Stimulated activated CD4-positive, alpha-beta T cell treated with anti-CD3 and anti-CD28 coated beads, Interleukin-1b, Interleukin-23, amount 100 ng/mL, for 4 hours (primary cell): ENCODE results near the gene ZNF282.
"Not testable (repeated sequence)": the region's sequence is repeated elsewhere in the genome, so short reads cannot be mapped to it uniquely, and the experiment has no call there.

Experiments
- DNase-seq, 2 donors: peaks; one replicate each; pipeline ENCODE4 v3.0.0-alpha.2; 2020; ENCODE audit warnings: low read depth in 2 of 2

Gene ZNF282

GRCh38 chr7:149256568-149256967 is 61.2 kb downstream of the ZNF282 start:
- DNase-seq: no peak

- DNase-seq: no peak
These were observed 61.8 kb downstream of the ZNF282 start for GRCh38 chr7:149257146-149257545.

DNA sequence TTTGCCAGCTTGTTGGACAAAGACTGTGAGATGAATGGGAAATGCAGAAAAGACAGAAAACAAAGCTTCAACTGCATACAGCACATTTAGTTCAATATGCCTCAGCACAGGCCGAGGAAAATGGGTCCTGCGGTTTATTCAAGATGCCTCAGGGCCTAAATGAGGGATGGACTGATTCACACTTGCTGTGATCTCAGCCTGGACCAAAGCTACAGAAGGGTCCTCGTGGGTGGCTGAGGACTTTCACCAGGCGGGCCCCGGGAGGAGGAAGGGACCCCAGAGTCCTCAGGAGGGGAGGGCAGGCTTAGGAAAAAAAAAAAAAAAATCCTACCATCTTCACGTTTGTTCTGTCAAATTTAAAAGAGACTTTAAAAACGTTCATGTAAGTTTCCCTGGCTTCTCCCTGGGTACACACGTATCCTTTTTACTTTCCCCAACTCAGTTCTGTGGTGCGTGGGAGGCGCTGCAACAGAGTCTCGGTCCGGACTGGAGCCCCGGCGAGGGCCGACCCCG is 66.0 kb downstream of the ZNF282 start:
- no peak for DNase-seq

GRCh38 chr7:149261829-149262617 is 66.7 kb downstream of the ZNF282 start, which contains the start of gene ZNF783:
ZNF783 (plus strand) TSS chr7:149262196; CDS start chr7:149262334, 138 bp downstream.
- DNase-seq: peak; percentile 80

DNA sequence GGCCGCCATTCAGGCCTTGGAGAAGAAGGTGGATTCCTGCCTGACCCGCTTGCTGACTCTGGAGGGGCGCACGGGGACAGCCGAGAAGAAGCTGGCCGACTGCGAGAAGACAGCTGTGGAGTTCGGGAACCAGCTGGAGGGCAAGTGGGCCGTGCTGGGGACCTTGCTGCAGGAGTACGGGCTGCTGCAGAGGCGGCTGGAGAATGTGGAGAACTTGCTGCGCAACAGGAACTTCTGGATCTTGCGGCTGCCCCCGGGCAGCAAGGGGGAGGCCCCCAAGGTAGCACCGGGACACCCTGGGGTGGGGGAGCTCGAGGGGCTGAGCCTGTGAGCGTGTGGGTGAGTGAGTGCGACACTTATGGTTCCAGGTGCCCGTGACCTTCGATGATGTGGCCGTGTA is 71.1 kb downstream of the ZNF282 start:
- no peak for DNase-seq

DNA sequence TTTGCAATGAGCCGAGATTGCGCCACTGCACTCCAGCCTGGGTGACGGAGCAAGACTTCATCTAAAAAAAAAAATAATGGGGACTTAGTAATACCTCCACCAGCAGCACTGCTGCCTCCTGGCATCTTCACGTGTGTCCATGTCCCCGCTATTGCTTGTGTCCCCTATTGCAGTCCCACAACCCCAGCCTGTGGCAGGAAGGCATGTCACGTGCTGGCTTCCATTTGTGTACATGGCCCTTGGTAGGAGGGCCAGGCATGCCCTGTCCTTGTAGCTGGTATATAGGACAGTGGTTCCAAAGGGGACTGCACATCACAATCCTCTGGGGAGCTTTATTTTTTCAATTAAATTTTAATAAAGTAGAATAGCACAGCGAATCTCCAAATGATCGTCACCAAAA is 72.4 kb downstream of the ZNF282 start:
- no peak for DNase-seq

DNA sequence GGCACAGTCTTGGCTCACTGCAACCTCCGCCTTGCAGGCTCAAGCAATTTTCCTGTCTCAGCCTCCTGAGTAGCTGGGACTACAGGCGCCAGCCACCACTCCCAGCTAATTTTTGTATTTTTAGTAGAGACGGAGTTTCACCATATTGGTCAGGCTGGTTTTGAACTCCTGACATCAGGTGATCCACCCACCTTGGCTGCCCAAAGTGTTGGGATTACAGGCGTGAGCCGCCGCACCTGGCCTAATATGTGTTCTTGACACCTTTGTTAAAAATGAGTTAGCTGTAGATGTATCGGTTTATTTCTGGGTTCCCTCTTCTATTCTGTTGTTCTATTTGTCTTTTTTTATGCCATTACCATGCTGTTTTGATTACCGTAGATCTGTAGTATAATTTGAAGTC is 79.1 kb downstream of the ZNF282 start:
- DNase-seq: not testable (repeated sequence)
